Smooth muscle cell (in vitro differentiated cells): ENCODE measurements around the gene EDIL3. TPM values are rescaled to one million over a fixed set of nuclear protein-coding genes. Genes with fewer than 3 reads are reported as not detected.

Experiments
- DNase-seq: peaks from one replicate; lab custom pipeline; 2025; ENCODE audit not compliant: unreplicated experiment; lab: John Stamatoyannopoulos, UW
- H2AFZ ChIP-seq: fragments of 200-600 bp; sonication (generic); 2 replicates; pipeline ENCODE4 v1.6.0; 2016; ENCODE audit warnings: antibody characterized with exemption, low read depth, mild to moderate bottlenecking
- H3F3A ChIP-seq: fragments of 200-600 bp; sonication (generic); 2 replicates; pipeline ENCODE4 v1.6.0; 2017; ENCODE audit warnings: antibody characterized with exemption, low read depth
- H3K27ac ChIP-seq: fragments of 200-600 bp; sonication (generic); 2 replicates; pipeline ENCODE4 v1.5.1; 2016; ENCODE audit warnings: low read depth, mild to moderate bottlenecking
- H3K27me3 ChIP-seq: fragments of 200-600 bp; sonication (generic); 2 replicates; pipeline ENCODE4 v1.6.1; 2016; ENCODE audit warnings: low read depth, mild to moderate bottlenecking
- H3K36me3 ChIP-seq: fragments of 200-600 bp; sonication (generic); 2 replicates; pipeline ENCODE4 v1.5.1; 2016; ENCODE audit warnings: low read depth
- H3K4me1 ChIP-seq: fragments of 200-600 bp; sonication (generic); 2 replicates; pipeline ENCODE4 v1.5.1; 2016; ENCODE audit warnings: low read depth
- H3K4me2 ChIP-seq: fragments of 200-600 bp; sonication (generic); 2 replicates; pipeline ENCODE4 v1.6.0; 2016; ENCODE audit warnings: mild to moderate bottlenecking
- H3K4me3 ChIP-seq: fragments of 200-600 bp; sonication (generic); 2 replicates; pipeline ENCODE4 v1.5.1; 2016; ENCODE audit warnings: mild to moderate bottlenecking
- H3K79me2 ChIP-seq: fragments of 200-600 bp; sonication (generic); 2 replicates; pipeline ENCODE4 v1.6.0; 2016; ENCODE audit warnings: low read depth, mild to moderate bottlenecking
- H3K9ac ChIP-seq: fragments of 200-600 bp; sonication (generic); 2 replicates; pipeline ENCODE4 v1.6.0; 2016; ENCODE audit warnings: low read depth
- H3K9me3 ChIP-seq: fragments of 200-600 bp; sonication (generic); replicated peaks from 2 replicates; pipeline ENCODE4 v1.5.1; 2016; ENCODE audit warnings: low read depth
- H4K20me1 ChIP-seq: fragments of 200-600 bp; sonication (generic); 2 replicates; pipeline ENCODE4 v1.6.0; 2016; ENCODE audit warnings: low read depth
- WGBS: methylation state at CpG from one replicate; pipeline ENCODE4 v1.1.7; 2016; ENCODE audit warnings: low lambda C conversion rate; 5-methylcytosine and 5-hydroxymethylcytosine counted together
- polyA plus RNA-seq: library from polyadenylated mRNA; unstranded; fragments of >200 nt; fragmentation: Nextera tagmentation; extraction: Ambion mirVana; gene quantifications from 2 replicates; pipeline ENCODE4 v1.2.1, GENCODE V29; 2016
- total RNA-seq: library from RNA; depleted of rRNA; stranded (reverse); fragments of >200 nt; gene quantifications from 2 replicates; pipeline ENCODE4 v1.2.3, GENCODE V29; 2014
- TF ChIP-seq, protein P1 (sequence below): fragments of 200-600 bp; sonication (generic); IDR thresholded peaks from 2 replicates; pipeline ENCODE4 v1.5.1; 2017; ENCODE audit warnings: borderline replicate concordance, mild to moderate bottlenecking, antibody characterized with exemption; ENCODE audit not compliant: insufficient read depth, poor library complexity, severe bottlenecking

The EDIL3 gene
- total and polyA plus RNA-seq, 2 experiments from 2014 or later = 98.4 to 119 TPM

- H3K9me3 ChIP-seq = no peaks in the 10 kb centered on the region
- no peak overlapping the region for H2AFZ ChIP-seq
- TF ChIP-seq, protein P1, sequence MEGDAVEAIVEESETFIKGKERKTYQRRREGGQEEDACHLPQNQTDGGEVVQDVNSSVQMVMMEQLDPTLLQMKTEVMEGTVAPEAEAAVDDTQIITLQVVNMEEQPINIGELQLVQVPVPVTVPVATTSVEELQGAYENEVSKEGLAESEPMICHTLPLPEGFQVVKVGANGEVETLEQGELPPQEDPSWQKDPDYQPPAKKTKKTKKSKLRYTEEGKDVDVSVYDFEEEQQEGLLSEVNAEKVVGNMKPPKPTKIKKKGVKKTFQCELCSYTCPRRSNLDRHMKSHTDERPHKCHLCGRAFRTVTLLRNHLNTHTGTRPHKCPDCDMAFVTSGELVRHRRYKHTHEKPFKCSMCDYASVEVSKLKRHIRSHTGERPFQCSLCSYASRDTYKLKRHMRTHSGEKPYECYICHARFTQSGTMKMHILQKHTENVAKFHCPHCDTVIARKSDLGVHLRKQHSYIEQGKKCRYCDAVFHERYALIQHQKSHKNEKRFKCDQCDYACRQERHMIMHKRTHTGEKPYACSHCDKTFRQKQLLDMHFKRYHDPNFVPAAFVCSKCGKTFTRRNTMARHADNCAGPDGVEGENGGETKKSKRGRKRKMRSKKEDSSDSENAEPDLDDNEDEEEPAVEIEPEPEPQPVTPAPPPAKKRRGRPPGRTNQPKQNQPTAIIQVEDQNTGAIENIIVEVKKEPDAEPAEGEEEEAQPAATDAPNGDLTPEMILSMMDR = no peak
- H3K4me2 ChIP-seq = no peak overlapping the region
- DNase-seq = no peak
- no peak overlapping the region for H3K27ac ChIP-seq
- no peak overlapping the region for H3K4me3 ChIP-seq
- H3K36me3 ChIP-seq = no peaks in the 10 kb centered on the region
- no peaks in the 10 kb centered on the region for H4K20me1 ChIP-seq
- no peaks in the 10 kb centered on the region for H3K4me1 ChIP-seq
- no peaks in the 10 kb centered on the region for H3K79me2 ChIP-seq
- no peaks in the 10 kb centered on the region for H3K27me3 ChIP-seq
- no peak overlapping the region for H3K9ac ChIP-seq
- H3F3A ChIP-seq = peaks cover 7% of the 10 kb centered on the region
- 98% methylated on average over 1 of the region's 1 CpG for WGBS
Observed at GRCh38 chr5:84406111-84406510, 21.4 kb upstream of the EDIL3 start.

DNA sequence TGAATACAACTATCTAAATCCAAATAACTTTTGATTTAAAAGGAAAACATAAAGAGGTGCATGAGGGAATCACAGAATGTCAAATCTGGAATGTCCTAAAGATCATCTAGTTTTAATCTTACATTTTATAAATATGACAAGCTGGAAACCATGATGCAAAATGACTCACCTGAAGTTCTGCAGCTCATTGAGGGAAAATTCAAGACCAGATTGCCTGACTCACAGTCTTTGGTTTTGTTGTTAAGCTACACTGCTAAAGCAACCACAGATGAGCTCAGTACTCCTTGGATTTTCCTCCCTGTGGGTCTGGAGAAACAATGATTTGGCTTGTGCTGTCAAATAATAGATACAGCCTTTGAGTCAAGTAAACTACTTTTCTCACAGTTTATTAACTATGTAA lies 19.1 kb upstream of the EDIL3 start:
- Histone ChIP-seq H3K9me3 (no peaks in the 10 kb centered on the region), H4K20me1 (no peaks in the 10 kb centered on the region), H3K4me2 (peak overlapping the region; percentile 49), H2AFZ (no peak overlapping the region), H3K27me3 (no peaks in the 10 kb centered on the region), H3K36me3 (no peaks in the 10 kb centered on the region), H3K79me2 (no peaks in the 10 kb centered on the region), H3K9ac (peak overlapping the region; percentile 60), H3K27ac (peak overlapping the region; percentile 95), H3K4me1 (no peaks in the 10 kb centered on the region), H3K4me3 (no peak overlapping the region), H3F3A (peaks cover 7% of the 10 kb centered on the region)
- TF ChIP-seq, protein P1 = no peak
- no peak for DNase-seq

DNA sequence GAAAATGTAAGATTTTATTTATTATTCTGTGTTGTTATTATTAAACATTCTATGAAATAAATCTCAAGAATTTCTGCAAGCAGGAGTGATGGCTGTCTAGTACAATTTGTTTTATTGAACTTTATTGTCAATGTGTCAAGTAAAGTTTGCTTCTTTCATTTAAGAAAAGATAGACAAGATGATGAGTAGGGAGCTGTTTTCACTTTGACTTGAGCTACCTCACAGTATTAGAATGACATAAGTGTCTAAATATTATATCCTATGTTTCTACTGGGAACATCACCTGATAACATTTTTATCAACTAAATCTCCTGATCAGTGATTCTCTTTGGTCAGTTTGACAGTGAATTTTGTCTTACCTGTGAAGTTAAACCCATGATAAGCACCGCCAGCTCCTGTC lies 12.7 kb upstream of the EDIL3 start:
- Histone ChIP-seq H3K4me2 (no peak overlapping the region), H3K27ac (no peak overlapping the region), H3F3A (no peaks in the 10 kb centered on the region), H3K79me2 (no peaks in the 10 kb centered on the region), H3K9ac (no peak overlapping the region), H4K20me1 (no peaks in the 10 kb centered on the region), H3K36me3 (no peaks in the 10 kb centered on the region), H2AFZ (no peak overlapping the region), H3K27me3 (no peaks in the 10 kb centered on the region), H3K4me1 (no peaks in the 10 kb centered on the region), H3K4me3 (no peak overlapping the region), H3K9me3 (no peaks in the 10 kb centered on the region)
- TF ChIP-seq, protein P1 = no peak
- 100% methylated on average over 1 of the region's 1 CpG for WGBS
- DNase-seq = no peak

GRCh38 chr5:84393969-84394368 lies 9.3 kb upstream of the EDIL3 start:
- Histone ChIP-seq H3F3A (no peaks in the 10 kb centered on the region), H3K27ac (peak overlapping the region; percentile 47), H3K4me3 (no peak overlapping the region), H3K27me3 (no peaks in the 10 kb centered on the region), H3K9ac (no peak overlapping the region), H3K4me2 (no peak overlapping the region), H4K20me1 (no peaks in the 10 kb centered on the region), H3K36me3 (no peaks in the 10 kb centered on the region), H3K79me2 (no peaks in the 10 kb centered on the region), H3K9me3 (no peaks in the 10 kb centered on the region), H2AFZ (no peak overlapping the region), H3K4me1 (no peaks in the 10 kb centered on the region)
- WGBS = 76% methylated on average over 6 of the region's 6 CpGs
- TF ChIP-seq, protein P1 = no peak
- DNase-seq = no peak
